ENCODE data around the gene AP4B1.

DNA sequence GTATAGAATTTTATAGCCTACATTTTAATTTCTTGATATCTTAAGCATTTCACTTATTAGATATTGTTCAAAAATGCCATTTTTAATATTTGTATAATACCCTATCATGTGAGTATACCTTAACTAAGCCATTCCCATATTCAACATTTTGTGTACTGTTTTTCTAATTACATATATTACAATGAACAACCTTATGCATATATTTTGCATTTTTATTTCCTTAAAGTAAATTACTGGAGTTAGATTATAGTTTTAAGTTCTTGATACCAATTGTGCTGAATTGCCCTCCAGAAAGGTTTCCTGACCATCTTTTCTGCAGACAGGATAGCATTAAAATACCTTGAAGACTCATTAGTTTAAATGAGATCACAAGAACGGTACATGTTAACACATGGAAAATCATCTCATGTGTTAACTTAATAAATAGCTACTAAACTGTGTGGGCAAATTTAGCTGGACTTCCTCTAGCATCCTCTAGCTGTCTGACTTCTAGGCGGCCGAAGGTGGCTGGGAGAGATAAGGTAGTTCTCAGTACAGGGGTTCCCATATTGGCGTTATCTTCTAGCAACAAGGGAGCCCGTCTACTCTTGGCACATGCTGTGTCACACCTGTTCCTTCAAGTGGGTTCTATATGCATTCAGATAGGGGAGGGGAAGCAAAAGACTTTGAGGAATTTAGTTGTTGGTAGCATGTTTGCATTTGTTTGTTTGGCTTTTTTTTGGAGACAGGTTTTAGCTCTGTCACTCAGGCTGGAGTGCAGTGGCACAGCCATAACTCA is 9.5 kb upstream of the AP4B1 start:
- TF ChIP-seq ZNF274 (IDR thresholded peaks at IDR 0.05; ENCODE audit: low read depth, low read length) (no peak), SUZ12 (IDR thresholded peaks at IDR 0.05; ENCODE audit: extremely low read depth, insufficient read depth, insufficient read length) (no peak), YY1 (IDR thresholded peaks at IDR 0.05; ENCODE audit: insufficient read depth, insufficient read length) (no peak)
